Epithelial cell of umbilical artery (primary cell): Measurements from ENCODE around the gene TSPOAP1. TPM values are rescaled to one million over a fixed set of nuclear protein-coding genes. Genes with fewer than 3 reads are reported as not detected.

ENCODE experiments used
- total RNA-seq: library from RNA; depleted of rRNA; stranded (reverse); fragments of >200 nt; gene quantifications from 2 replicates; pipeline ENCODE4 v1.2.3, GENCODE V29; 2014

Gene TSPOAP1, protein sequence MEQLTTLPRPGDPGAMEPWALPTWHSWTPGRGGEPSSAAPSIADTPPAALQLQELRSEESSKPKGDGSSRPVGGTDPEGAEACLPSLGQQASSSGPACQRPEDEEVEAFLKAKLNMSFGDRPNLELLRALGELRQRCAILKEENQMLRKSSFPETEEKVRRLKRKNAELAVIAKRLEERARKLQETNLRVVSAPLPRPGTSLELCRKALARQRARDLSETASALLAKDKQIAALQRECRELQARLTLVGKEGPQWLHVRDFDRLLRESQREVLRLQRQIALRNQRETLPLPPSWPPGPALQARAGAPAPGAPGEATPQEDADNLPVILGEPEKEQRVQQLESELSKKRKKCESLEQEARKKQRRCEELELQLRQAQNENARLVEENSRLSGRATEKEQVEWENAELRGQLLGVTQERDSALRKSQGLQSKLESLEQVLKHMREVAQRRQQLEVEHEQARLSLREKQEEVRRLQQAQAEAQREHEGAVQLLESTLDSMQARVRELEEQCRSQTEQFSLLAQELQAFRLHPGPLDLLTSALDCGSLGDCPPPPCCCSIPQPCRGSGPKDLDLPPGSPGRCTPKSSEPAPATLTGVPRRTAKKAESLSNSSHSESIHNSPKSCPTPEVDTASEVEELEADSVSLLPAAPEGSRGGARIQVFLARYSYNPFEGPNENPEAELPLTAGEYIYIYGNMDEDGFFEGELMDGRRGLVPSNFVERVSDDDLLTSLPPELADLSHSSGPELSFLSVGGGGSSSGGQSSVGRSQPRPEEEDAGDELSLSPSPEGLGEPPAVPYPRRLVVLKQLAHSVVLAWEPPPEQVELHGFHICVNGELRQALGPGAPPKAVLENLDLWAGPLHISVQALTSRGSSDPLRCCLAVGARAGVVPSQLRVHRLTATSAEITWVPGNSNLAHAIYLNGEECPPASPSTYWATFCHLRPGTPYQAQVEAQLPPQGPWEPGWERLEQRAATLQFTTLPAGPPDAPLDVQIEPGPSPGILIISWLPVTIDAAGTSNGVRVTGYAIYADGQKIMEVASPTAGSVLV (N-terminal part only)
- total RNA-seq: not detected in 2 replicates

DNA sequence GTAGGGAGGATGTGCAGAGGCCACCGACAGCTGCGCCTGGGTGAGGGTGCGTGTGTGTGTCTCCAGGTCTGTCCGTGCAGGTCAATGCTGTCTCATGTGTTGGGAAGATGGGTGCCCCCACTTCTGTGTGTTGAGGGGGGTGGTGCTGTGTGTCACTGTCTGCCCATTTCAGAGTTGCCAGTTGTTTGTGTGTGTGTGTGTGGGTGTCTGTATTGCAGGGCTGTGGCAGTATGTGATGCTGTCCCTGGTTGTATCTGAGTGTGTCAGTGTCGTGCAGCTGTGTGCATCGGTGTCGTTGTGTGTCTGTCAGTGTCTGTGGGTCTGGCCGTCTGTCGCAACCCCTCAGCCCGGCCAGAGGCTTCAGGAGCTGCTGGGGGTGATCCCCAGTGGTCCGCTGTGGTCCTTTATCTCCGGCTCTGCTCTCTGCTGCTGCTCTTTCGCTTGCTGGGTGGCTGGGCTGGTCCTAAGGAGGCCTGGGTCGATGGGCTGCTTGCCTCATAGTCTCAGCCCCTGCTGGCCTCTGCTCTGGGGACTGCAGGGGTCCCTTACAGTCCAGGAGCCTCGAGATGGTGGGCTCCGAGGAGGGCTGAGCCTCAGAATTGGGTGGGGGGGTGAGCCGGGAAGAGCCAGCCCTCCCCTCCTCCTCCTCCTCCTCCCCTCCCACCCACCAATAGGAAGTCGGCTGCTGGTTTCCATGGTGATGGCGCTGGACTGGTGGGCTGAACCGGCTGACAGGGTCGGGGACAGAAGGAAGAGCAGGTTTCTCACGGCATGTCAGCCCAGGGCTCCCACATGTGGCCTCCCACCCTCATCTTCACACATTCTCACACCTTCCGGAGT lies at the start of gene TSPOAP1:
Gene TSPOAP1 (minus strand): TSS at position 601 of the 840 bp plus-strand sequence. CDS start 875 bp downstream, outside the sequence.

DNA sequence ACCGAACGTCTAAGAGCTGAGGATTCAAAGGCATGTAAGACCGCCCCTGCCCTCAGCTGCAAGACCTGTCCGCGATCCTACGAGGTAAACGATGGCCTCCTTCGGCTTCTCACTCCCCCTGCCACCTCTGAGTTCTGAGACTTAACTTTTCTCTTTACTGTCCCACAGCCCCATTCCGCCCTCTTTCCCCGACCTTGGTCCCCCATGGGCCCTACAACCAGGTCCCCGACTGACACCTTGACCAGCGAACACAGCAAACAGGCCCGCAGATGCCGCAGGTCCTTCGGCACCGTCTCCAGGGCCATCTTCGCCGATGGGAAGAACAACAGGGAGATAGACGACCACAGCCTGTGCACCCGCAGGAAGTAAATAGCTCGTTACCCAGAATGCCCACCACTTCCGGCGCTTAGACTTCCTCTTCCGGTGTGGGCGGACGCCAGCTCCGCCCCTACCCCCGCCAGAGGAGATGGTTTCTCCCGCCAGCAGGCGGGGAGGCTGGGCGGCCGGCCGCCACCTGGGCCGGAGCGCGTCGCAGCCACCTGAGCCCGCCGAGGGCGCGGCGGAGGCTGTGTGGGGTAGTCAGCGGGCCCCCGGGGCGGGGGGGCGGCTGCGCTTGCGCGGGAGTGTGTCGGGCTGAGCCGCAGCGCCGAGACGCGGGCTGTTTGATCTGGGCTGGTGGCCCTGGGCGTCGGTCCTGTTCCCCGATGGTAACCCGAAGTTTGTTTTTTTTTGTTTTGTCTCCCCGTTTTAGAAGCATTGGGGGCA lies 23.4 kb upstream of the TSPOAP1 start, which contains the start of gene SUPT4H1:
Gene SUPT4H1 (minus strand): TSS at position 371 of the 765 bp plus-strand sequence. CDS start 66 bp downstream, at position 305.

DNA sequence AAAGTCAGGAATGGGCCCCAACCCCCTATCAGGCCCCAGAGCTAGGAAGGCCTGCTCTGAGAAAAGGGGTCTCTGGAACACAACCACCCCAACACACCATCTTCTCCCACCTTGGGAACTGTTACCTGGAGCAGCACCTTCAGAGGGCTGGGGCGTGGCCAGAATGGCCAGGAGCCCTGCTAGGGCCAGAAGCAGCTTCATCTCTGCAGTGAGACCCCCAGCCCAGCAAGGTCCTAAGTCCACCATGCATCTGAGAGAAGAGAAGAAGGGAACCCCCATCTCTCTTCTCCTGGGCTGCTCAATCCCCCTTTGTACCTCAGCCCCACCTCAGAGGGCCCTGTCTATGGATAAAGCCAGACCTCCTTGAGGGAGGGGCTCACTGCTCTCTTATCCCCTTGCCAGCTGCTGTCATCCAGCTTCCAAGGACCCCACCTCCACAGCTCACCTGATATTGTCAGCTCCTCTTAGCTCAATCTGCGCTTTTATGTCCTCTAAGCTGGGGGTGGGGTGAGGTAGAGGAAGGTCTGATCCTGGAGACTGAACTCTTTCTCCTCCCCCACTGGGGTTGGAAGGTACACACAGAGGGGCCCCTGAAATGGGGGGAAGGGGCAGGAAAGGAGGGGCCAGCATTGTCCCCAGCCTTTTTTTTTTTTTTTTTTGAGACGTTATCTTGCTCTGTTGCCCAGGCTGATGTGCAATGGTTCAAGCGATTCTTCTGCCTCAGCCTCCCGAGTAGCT lies 47.9 kb downstream of the TSPOAP1 start, which contains the start of gene MPO:
Gene MPO (minus strand): TSS at position 456 of the 738 bp plus-strand sequence. CDS start 177 bp downstream, at position 279.

Other genes with a start within 250 kb of the TSPOAP1 start
- 7.8 and 11.6 TPM in 2 replicates for gene DYNLL2, start 245.4 kb downstream of the TSPOAP1 start, total RNA-seq
- not detected in 2 replicates for gene OR4D1, start 180.4 kb downstream of the TSPOAP1 start, total RNA-seq
- gene OR4D2, start 161.8 kb downstream of the TSPOAP1 start, total RNA-seq: not detected in 2 replicates
- not detected in 2 replicates for gene EPX, start 136.1 kb downstream of the TSPOAP1 start, total RNA-seq
- 11.4 and 15.2 TPM in 2 replicates for gene MKS1, start 109.5 kb downstream of the TSPOAP1 start, total RNA-seq
- not detected in 2 replicates for gene LPO, start 90.2 kb downstream of the TSPOAP1 start, total RNA-seq
- gene MPO, start 47.9 kb downstream of the TSPOAP1 start, total RNA-seq: not detected in 2 replicates
- gene SUPT4H1, start 23.4 kb upstream of the TSPOAP1 start, total RNA-seq: 49.4 and 71.9 TPM in 2 replicates
- gene RNF43, start 88.7 kb upstream of the TSPOAP1 start, total RNA-seq: 0.15 TPM in 1 of 2 replicates, not detected in the other
- gene HSF5, start 159.6 kb upstream of the TSPOAP1 start, total RNA-seq: under 0.01 TPM in 2 replicates
- 38.8 and 50.0 TPM in 2 replicates for gene MTMR4, start 185.8 kb upstream of the TSPOAP1 start, total RNA-seq